Suprapubic skin (tissue), 4 donors: ENCODE results near the gene ZNF23.

Source experiments
- POLR2A ChIP-seq, 2 donors: fragments of 450-650 bp; IDR thresholded peaks; one replicate each; pipeline ENCODE4 v1.6.1; 2017; ENCODE audit warnings: antibody characterized with exemption in 2 of 2, mild to moderate bottlenecking in 2 of 2, moderate library complexity in 2 of 2
- POLR2AphosphoS5 ChIP-seq, 3 donors: sonication (generic); formaldehyde crosslinking; IDR thresholded peaks; one replicate each; pipeline ENCODE4 v1.6.1; 2017; ENCODE audit warnings: antibody characterized with exemption in 3 of 3
- TF ChIP-seq, protein P1 (sequence below), 2 donors: fragments of 200-600 bp in 1 of 2; fragments of 450-650 bp in 1 of 2; sonication (generic) in 1 of 2; IDR thresholded peaks; one replicate each; pipeline ENCODE4 v1.5.1; 2016 to 2019; ENCODE audit warnings: antibody characterized with exemption in 2 of 2, mild to moderate bottlenecking in 1 of 2, moderate library complexity in 1 of 2

DNA sequence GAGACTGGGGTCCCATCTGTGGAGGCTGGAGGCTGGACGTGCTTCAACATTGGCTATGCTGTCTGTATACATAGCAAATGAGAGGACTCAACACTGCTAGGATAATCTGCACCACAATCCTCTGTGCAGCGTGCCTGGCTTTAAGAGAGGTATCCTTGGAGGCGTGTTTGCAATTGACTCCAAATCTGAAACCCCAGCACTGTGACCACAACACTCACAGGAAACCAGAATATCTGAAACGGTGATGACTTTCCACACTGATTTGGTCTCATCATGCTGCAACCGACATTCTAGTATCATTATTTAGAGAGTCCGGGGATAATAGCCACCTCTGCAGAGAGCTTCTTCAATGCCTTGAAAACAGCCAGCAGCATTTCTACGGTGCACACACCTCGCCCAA, 55.3 kb downstream of the ZNF23 start:
- TF ChIP-seq, protein P1, sequence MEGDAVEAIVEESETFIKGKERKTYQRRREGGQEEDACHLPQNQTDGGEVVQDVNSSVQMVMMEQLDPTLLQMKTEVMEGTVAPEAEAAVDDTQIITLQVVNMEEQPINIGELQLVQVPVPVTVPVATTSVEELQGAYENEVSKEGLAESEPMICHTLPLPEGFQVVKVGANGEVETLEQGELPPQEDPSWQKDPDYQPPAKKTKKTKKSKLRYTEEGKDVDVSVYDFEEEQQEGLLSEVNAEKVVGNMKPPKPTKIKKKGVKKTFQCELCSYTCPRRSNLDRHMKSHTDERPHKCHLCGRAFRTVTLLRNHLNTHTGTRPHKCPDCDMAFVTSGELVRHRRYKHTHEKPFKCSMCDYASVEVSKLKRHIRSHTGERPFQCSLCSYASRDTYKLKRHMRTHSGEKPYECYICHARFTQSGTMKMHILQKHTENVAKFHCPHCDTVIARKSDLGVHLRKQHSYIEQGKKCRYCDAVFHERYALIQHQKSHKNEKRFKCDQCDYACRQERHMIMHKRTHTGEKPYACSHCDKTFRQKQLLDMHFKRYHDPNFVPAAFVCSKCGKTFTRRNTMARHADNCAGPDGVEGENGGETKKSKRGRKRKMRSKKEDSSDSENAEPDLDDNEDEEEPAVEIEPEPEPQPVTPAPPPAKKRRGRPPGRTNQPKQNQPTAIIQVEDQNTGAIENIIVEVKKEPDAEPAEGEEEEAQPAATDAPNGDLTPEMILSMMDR (IDR thresholded peaks at IDR 0.05) = no peak
- TF ChIP-seq POLR2AphosphoS5 (IDR thresholded peaks at IDR 0.05) (no peak), POLR2A (IDR thresholded peaks at IDR 0.05) (no peak)
